NOMO-1 treated with DMSO at 0.1 percent for 48 hours (cell line): ENCODE results near the gene CD9.
"Not testable (repeated sequence)": the region's sequence is repeated elsewhere in the genome, so short reads cannot be mapped to it uniquely, and the experiment has no call there.

ENCODE experiments used
- DNase-seq: peaks from one replicate; lab custom pipeline; 2025; ENCODE audit not compliant: unreplicated experiment; lab: John Stamatoyannopoulos, UW

CD9 gene

DNA sequence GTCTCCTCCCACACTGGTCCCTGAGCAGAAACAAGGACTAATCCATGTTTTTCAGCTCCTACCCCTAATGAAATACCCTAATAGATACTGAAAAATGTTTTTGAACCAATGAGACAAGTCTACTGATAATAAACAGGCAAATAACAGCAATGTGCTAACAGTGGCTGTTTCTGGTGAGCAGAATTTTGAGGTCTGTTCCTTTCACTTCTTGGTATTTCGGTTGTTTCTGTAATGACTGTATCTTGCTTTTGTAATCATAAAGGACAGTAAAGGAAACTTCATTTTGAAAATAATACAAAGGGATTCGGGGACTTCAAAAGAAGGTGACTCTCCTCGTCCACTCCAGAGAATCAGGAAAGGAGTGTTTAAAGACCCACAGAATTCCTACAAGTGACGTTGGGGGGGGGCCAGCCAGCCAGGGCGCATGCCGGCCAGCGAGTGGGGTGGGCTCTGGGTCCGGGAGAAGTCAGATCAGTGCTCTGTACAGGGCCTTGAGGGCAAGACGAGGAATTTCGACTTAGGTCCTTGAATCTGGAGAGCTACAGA lies 1.1 kb upstream of the CD9 start:
- DNase-seq, result no peak

DNA sequence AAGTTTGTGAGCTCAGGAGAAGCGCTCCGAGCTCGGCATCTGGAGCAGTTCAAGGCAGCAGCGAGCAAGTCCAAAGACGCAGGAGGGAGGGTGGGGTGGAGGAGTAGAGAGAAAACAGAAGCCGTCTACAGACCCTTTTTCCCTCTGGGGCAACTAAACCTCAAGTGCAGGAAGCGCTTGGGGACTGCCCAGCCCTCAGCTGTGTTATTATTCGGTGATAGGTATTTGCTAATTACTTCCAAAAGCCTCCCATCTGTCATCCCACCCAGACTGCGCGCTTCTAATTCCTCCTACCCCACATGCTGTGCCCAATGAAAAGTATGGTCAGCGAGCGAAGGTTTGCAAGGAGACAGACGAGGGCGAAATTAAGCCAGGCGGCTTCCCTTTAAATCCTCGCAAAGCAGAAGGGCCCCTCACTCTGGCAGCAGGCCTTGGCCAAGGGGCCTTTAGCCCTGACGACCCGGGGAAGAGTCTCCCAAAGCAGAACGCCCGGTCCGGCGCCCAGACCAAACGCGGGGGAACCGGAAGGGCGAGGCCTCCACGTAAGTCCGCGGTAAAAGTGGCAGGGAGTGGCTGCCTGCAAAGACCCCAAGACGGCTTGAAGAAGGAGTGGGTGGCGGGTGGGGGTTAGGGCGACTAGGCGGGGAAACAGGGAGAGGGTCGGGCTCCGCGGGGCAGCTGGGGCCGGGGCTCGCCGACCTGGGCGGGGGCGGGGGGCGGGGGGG lies 507 bp upstream of the CD9 start:
- DNase-seq, result no peak

DNA sequence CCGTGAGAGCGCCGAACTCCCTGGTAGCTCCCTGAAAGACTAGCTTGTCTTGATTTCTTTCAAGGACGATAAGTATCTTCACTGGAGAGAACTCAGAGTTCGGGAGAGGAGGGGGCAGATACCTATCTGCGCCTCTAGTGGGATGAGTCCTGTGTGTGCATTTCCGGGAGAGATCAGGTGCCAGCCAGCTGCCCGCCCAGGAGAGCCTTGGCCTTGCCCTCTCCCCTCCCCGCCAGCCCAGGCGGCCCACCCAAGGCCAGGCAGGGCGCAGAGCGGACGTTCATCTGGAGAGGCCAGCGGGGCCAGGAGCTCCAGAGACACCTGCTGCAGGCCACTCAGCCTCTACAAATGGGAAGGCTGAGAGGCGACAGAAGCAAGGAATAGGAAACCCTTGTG lies 1.0 kb downstream of the CD9 start:
- no peak for DNase-seq

DNA sequence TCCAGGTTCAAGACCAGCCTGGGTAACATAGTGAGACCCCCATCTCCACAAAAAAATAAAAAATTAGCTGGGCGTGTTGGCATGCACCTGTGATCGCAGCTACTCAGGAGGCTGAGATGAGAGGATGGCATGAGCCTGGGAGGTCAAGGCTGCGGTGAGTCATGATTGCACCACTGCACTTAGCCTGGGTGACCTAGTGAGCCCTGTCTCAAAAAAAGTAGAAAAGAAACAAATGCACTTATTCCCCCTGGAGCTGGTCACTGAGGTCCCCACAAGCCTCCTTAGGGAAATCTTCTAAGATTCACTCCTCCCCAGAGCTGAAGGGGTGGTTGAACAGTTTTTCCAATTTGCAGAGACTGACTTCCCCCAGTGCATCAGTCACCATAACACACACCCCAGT lies 1.6 kb downstream of the CD9 start:
- no peak for DNase-seq

DNA sequence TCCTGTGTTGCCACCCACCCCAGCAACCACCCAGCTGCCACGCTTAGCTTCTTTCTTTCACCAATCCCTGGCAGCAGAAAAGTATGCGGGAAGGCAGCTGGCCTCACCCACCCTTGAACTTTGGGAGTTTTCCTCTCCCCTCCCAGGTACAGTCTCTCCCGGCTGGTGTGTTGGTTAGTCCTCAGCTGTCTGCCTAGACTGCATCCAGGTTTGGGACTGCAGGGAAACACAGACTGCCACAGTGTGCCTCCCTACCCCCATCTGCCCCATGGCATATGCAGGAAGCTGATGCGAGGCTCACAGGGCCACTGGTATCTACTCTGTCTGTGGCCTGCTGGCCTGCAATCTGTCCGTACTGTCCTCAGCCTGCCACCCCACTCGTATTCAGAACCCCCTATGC lies 2.1 kb downstream of the CD9 start:
- DNase-seq, result no peak

DNA sequence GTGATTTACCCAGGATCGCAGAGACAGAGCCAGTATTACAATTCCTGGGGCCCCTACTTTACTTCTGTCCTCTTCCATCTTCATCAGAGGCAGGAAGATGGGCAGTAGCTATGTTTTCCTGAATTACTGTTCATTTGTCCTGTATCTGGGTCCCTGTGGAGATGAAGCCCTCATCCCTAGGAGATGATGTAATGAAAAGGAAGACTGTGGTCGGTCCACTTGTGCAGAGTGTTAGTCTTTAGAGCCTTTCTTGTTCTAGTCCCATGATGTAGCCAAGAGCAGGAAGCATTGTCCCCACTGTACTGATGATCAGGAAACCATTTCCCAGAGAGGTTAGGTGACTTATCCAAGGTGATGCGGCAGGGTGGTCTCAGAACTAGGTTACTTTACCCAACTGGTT lies 2.6 kb downstream of the CD9 start:
- DNase-seq, result no peak

DNA sequence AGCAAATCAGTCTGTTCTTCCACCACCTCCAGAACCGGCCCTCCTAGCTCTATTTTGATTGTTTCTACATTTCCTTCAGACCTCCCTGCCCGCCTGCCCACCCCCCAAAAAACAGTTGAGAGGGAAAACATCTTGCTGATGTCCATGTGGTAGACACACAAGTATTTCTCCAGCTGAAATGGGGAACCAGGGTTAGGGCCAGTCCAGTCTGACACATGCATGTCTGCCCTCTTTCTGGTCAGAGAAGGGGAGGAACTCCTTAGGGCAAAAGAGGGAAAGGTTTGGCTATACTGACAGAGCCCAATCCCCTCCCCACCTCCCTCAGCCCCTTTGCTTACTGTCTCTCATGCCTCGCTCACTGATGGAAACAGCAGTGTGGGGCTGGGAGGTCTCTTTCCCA lies 3.4 kb downstream of the CD9 start:
- DNase-seq, result no peak

DNA sequence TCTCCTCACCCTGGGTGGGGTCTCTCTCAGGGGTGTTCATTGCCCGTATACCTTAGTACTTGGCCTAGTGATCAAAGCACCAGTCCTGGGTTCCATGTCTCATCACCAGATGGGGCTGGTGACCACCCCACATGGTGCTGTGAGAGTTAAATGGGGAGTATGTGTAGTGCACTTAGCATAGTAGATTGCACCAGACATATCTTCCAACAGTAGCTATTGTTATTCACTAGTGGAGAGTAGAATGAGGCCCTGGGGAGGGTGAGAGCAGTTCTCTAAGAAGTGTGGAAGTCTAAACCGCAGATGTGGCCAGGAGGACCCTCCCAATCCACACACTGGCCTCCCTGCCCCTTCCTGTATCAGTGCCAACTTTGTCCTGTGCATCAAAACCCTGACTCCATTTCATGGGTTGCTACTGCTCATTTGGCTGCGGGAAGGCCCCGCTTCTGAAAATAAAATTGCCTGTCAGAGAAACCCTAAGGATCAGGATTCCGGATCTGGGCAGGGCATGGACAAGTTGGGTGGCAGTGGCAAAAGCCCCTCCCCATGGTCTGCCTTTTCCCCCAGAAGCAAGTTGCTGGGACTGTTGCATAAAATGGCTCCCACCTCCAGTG lies 4.4 kb downstream of the CD9 start:
- no peak for DNase-seq

DNA sequence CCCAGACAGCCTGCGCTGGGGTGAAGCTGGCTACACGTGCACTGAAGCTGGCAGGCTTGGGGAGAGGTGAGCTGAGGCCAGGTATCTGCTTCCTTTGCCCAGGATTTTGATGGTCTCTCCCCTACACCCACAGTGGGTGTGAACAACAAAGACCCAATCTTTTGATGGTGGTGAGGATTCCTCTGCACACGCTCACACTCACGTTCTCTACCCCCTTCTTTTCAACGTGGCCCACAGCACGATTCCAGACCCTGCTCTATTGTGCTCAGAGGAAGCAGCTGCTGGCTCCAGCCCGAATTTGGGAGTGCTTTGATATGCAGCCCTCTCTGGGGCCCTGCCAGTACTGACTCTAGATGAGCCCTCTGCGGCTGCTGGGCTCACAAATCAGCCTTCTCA lies 4.9 kb downstream of the CD9 start:
- no peak for DNase-seq

DNA sequence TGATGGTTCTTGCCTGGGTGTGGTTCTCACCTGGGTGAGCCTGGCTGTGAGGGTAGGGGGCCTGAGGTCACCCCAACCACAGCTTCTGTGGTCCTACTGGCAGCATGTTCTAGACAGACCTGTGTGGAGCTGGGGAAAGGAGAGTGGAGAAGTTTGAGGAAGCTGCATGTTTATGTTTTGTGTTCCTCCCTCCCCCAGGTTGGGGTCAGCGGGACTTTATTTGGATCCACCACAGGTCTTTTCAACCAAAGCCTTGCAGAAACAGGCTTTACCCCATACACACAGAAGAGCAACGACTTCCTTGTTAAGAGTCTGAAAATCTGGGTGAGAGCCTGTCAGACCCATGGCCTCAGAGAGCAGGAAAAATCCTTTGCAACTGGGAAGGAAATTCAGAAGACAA lies 5.6 kb downstream of the CD9 start:
- no peak for DNase-seq

DNA sequence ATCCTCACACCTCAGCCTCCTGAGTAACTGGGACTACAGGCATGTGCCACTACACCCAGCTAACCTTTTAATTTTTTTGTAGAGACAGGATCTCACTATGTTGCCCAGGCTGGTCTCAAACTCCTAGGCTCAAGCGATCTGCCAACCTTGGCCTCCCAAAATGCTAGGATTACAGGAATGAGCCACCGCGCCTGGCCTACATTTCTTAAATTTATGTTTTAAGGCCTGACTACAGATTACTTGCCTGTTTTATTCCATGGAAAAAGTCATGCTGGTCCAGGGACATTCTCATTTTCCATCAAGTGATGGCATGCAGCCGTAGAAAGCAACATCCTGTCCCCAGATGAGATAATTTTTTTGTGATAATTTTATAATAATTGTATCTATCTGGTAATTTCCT lies 6.1 kb downstream of the CD9 start:
- DNase-seq, result no peak

DNA sequence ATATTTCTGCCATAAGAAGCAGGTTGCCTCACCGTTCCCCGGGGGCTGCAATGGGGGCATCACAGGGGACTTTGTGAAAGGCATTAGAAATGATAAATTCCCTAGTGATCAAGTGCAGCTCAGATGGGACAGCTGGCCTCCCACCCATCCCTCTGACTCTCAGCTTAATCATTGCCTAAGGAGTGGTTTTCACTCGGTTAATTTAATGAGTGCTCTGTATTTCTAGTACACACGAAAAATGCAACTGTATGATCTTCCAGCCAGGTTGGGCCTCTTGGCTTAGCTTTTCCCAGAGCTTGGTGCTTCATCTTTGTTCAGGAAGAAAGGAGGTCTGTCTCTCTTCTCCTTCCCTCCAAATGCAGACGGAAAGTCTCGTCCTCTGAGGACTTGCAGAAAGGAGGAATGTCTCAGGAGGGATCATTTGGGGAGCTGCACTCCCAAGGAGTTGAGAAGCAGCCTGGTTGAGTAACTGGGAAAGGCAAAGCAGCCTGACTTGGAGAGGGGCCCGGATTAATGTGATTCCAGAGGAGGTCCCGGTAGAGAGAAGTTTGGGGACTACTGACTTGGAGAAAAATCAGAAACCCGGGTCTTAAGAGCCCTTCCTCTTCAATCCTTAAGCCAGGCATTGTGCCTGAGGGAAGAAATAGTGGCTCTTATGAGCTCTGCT lies 7.2 kb downstream of the CD9 start:
- no peak for DNase-seq

DNA sequence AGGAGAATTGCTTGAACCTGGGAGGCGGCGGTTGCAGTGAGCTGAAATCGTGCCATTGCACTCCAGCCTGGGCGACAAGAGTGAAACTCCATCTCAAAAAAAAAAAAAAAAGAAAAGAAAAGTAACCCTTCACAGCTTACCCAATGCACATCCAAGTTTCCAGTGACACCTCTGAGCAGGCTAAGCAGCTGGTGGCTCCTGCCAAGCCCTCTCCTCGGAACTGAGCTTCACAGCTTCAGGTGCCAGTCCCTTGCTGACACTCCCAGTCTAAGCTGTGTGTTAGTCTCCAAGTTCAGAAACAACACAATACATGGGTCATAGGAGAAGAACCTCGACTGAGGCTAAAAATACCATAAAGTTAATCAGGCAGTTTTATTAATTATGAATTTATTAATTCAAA lies 7.9 kb downstream of the CD9 start:
- DNase-seq, result no peak

DNA sequence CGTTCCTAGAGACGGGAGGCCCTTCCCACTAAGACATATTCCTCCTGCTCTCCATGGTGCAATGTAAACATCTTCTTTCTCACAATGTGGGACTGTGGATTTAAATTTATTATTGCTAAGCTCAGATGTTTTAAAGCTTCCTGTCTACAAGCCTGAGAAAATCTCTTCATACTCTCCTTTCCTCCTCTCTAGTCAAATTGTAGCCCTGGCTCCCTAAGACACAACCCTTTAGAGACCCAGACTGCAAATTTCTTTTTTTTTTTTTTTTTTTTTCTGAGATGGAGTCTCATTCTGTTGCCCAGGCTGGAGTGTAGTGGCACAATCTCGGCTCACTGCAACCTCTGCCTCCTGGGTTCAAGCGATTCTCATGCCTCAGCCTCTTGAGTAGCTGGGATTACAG lies 9.2 kb downstream of the CD9 start:
- not testable (repeated sequence) for DNase-seq

DNA sequence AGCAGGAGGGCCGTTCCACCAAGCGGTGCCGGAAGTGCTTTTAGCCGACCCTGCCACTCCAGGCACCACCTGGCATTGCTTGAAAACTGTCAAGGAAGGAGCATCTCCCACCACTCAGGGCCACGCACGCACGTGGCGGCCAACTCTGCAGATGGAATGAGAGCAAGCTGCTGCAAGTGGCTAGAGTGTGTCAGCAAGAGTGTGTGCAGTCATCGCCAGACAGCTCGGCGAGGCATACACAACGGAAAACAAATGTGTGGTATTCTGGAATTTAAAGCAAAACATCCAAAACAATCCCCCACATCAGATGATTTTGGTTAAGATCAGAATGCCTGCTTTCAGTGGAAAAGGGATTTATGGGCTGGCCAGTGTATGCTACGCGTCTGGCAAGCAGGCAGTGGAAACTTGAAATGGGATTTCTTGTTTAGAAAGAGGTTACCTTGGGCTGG lies 11.2 kb downstream of the CD9 start:
- no peak for DNase-seq

DNA sequence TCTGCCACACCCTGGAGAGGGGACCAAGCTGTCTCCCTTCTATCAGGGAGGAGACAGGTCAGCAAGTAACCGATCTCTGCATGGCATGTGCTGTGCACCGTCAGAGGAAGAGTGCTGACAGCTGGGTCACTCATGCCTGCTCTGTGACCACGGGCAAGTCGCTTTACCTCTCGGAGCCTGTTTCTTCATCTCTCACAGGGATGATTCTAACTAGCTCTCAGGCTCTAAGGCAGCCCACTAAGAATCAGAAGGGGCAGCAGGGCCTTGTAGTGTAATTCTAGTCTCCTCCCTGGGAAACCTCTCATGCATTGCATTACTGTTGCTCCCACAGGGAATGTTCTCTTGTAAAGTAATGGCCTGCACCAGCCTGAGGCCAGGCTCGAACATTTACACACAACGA lies 11.9 kb downstream of the CD9 start:
- DNase-seq, result no peak

DNA sequence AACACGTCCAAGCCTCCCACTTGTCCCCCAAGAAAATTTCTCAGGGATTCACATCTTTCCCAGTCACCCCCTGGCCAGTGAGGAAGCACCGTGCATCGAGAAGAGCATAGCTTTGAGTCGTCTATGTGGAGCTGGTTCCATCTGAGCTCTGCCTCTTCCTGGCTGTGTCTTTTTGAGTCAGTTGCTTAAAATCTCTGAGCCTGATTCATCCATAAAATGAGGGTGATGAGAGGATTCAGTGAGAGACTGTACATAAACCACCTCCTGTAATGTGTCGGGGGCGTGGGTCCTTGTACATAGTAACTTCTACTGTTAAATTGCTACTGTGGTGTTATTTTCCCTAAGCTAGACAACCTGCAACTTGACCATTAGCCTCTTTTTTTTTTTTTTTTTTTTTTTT lies 13.8 kb downstream of the CD9 start:
- no peak for DNase-seq

DNA sequence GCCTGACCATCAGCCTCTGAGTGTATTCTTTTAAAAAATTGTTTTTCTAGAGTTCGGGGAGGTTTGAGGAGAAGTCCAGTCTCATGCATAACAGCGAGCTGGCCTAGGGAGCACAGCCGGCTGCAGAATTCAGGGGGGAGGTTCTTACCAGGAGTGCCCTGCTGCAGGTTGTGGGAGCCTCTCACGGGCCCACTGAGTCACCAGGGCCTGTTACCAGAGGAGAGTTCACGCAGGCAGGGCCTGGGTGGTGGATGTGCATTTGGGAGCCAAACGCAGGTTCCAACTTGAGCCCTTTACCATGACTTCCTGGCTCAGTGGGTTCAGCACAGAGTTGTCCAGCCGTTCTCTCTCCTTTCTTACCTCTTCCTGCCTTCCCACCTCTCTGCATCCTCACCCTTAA lies 14.4 kb downstream of the CD9 start:
- DNase-seq, result no peak

DNA sequence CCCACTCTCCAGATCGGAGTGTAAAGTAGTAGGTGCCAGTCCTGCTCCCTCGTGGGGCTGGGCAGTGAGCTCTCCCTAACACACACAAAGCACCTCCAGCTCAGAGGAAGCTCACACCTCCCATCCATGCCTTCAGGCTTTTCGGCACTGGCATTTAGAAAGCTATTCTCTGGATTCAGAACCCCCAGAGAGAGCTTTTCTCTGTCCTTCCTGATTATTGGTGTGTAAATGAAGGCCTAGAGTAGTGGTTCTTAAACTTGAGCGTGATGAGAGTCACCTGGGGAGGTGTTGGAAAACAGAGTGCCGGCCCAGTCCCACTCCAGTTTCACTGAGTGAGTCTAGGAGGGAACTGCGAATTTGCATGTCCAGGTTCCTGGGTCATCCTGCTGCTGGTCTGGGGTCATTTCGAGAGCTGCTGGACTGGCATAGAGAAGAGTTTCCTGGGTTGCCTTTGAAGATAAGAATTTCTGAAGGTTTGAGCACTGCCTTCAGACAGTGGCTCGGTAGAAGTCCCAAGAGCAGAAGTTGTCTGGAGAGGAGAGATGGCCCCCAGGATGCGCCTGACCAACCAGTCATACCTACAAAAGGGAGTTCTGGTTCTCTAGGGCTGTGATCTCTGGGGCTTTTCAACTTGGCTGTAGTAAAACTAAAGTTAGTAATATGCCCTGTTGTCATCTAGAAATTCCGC lies 15.1 kb downstream of the CD9 start:
- DNase-seq, result no peak

DNA sequence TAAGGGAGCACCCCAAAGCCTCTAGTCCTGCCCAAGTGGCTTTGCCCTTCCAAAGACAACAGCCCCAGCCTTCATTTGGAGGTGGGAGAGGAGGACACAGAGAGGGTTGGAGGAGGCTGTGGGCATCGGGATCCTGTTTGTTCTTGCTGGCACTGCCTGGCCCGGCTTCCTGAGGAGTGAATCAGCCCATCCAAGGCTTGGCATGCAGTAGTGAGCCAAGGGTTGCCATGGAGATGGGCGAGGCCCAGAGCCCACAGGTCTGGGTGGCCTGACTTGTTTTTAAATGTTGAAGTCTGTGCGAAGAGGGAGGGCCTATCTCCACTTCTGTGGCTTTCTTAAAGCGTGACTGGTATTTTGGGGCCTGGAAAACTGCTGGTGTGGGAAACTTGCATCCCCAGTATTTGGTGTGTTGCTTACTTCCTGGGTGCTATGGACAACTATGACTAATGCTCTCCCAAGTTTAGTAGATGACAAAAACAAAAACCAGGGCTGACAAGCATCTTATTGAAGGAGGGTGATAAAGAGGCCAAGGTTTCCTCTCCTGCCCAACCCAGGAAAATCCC lies 15.8 kb downstream of the CD9 start:
- no peak for DNase-seq

DNA sequence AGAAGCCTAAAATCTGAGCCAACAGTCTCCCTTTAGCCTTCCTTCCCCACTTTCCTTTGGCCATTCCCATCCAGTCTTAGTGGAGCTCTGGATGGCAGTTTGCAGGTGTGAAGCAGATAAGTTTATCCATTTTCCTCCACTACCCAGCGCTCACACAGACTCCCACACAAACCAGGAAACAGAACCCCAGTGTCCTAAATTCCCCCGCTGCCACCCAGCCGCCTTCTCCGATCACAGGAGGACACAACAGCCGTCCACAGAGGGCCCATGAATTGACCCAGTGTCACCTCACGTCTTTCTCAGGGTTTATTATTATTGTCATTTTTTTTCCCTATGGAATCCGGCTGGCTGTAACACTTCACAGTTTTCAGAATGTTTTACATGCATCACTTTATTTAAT lies 16.4 kb downstream of the CD9 start:
- no peak for DNase-seq
